ENCODE measurements around the gene MED15.

MED15 gene

GRCh38 chr22:20522134-20523004 lies 15.0 kb downstream of the MED15 start:
- H3K27me3 ChIP-seq (ENCODE audit: control insufficient read depth, insufficient read depth, low read length): no peaks in the 10 kb centered on the region
- peaks cover 5% of the 10 kb centered on the region for H3K36me3 ChIP-seq (ENCODE audit: control insufficient read depth, insufficient read depth, low read length)
- H3K4me1 ChIP-seq (ENCODE audit: control insufficient read depth, insufficient read depth, low read length): no peaks in the 10 kb centered on the region
- H3K4me3 ChIP-seq (ENCODE audit: low read length): no peak overlapping the region
- H3K27ac ChIP-seq (ENCODE audit: low read depth, low read length): no peak overlapping the region
- no peak overlapping the region for H3K9ac ChIP-seq (ENCODE audit: low read length)

- Histone ChIP-seq H3K27ac (ENCODE audit: low read depth, low read length) (no peak overlapping the region), H3K4me3 (ENCODE audit: low read length) (no peak overlapping the region), H3K9ac (ENCODE audit: low read length) (no peak overlapping the region), H3K27me3 (ENCODE audit: control insufficient read depth, insufficient read depth, low read length) (no peaks in the 10 kb centered on the region), H3K4me1 (ENCODE audit: control insufficient read depth, insufficient read depth, low read length) (no peaks in the 10 kb centered on the region), H3K36me3 (ENCODE audit: control insufficient read depth, insufficient read depth, low read length) (peaks cover 8% of the 10 kb centered on the region)
Observed at GRCh38 chr22:20523086-20523983, 15.9 kb downstream of the MED15 start.

GRCh38 chr22:20524004-20524481 lies 16.6 kb downstream of the MED15 start:
- H3K9ac ChIP-seq (ENCODE audit: low read length): no peak overlapping the region
- peaks cover 11% of the 10 kb centered on the region for H3K36me3 ChIP-seq (ENCODE audit: control insufficient read depth, insufficient read depth, low read length)
- H3K27ac ChIP-seq (ENCODE audit: low read depth, low read length): no peak overlapping the region
- H3K27me3 ChIP-seq (ENCODE audit: control insufficient read depth, insufficient read depth, low read length): no peaks in the 10 kb centered on the region
- H3K4me1 ChIP-seq (ENCODE audit: control insufficient read depth, insufficient read depth, low read length): no peaks in the 10 kb centered on the region
- H3K4me3 ChIP-seq (ENCODE audit: low read length): no peak overlapping the region

- Histone ChIP-seq H3K4me3 (ENCODE audit: low read length) (no peak overlapping the region), H3K4me1 (ENCODE audit: control insufficient read depth, insufficient read depth, low read length) (no peaks in the 10 kb centered on the region), H3K9ac (ENCODE audit: low read length) (no peak overlapping the region), H3K36me3 (ENCODE audit: control insufficient read depth, insufficient read depth, low read length) (peaks cover 11% of the 10 kb centered on the region), H3K27me3 (ENCODE audit: control insufficient read depth, insufficient read depth, low read length) (no peaks in the 10 kb centered on the region), H3K27ac (ENCODE audit: low read depth, low read length) (no peak overlapping the region)
Observed at GRCh38 chr22:20525048-20525447, 17.6 kb downstream of the MED15 start.

GRCh38 chr22:20526305-20526627 lies 18.9 kb downstream of the MED15 start:
- Histone ChIP-seq H3K36me3 (ENCODE audit: control insufficient read depth, insufficient read depth, low read length) (peaks cover 6% of the 10 kb centered on the region), H3K27me3 (ENCODE audit: control insufficient read depth, insufficient read depth, low read length) (no peaks in the 10 kb centered on the region), H3K9ac (ENCODE audit: low read length) (no peak overlapping the region), H3K4me1 (ENCODE audit: control insufficient read depth, insufficient read depth, low read length) (peaks cover 1% of the 10 kb centered on the region), H3K4me3 (ENCODE audit: low read length) (no peak overlapping the region), H3K27ac (ENCODE audit: low read depth, low read length) (no peak overlapping the region)

- Histone ChIP-seq H3K4me1 (ENCODE audit: control insufficient read depth, insufficient read depth, low read length) (peaks cover 7% of the 10 kb centered on the region), H3K36me3 (ENCODE audit: control insufficient read depth, insufficient read depth, low read length) (peaks cover 6% of the 10 kb centered on the region), H3K9ac (ENCODE audit: low read length) (no peak overlapping the region), H3K4me3 (ENCODE audit: low read length) (no peak overlapping the region), H3K27me3 (ENCODE audit: control insufficient read depth, insufficient read depth, low read length) (no peaks in the 10 kb centered on the region), H3K27ac (ENCODE audit: low read depth, low read length) (no peak overlapping the region)
Observed at GRCh38 chr22:20526628-20527355, 19.4 kb downstream of the MED15 start.

GRCh38 chr22:20528405-20528978 lies 21.1 kb downstream of the MED15 start:
- Histone ChIP-seq H3K4me1 (ENCODE audit: control insufficient read depth, insufficient read depth, low read length) (peaks cover 24% of the 10 kb centered on the region), H3K4me3 (ENCODE audit: low read length) (no peak overlapping the region), H3K27me3 (ENCODE audit: control insufficient read depth, insufficient read depth, low read length) (no peaks in the 10 kb centered on the region), H3K36me3 (ENCODE audit: control insufficient read depth, insufficient read depth, low read length) (peaks cover 6% of the 10 kb centered on the region), H3K27ac (ENCODE audit: low read depth, low read length) (no peak overlapping the region), H3K9ac (ENCODE audit: low read length) (no peak overlapping the region)

- Histone ChIP-seq H3K4me1 (ENCODE audit: control insufficient read depth, insufficient read depth, low read length) (peaks cover 25% of the 10 kb centered on the region), H3K27ac (ENCODE audit: low read depth, low read length) (peak overlapping the region; percentile 69), H3K4me3 (ENCODE audit: low read length) (no peak overlapping the region), H3K27me3 (ENCODE audit: control insufficient read depth, insufficient read depth, low read length) (no peaks in the 10 kb centered on the region), H3K9ac (ENCODE audit: low read length) (no peak overlapping the region), H3K36me3 (ENCODE audit: control insufficient read depth, insufficient read depth, low read length) (peaks cover 6% of the 10 kb centered on the region)
Observed at GRCh38 chr22:20530368-20531153, 23.2 kb downstream of the MED15 start.

- no peak overlapping the region for H3K9ac ChIP-seq (ENCODE audit: low read length)
- H3K36me3 ChIP-seq (ENCODE audit: control insufficient read depth, insufficient read depth, low read length): peaks cover 6% of the 10 kb centered on the region
- peak overlapping the region; percentile 69 for H3K27ac ChIP-seq (ENCODE audit: low read depth, low read length)
- H3K27me3 ChIP-seq (ENCODE audit: control insufficient read depth, insufficient read depth, low read length): no peaks in the 10 kb centered on the region
- H3K4me1 ChIP-seq (ENCODE audit: control insufficient read depth, insufficient read depth, low read length): peaks cover 25% of the 10 kb centered on the region
- no peak overlapping the region for H3K4me3 ChIP-seq (ENCODE audit: low read length)
Observed at GRCh38 chr22:20531154-20531403, 23.7 kb downstream of the MED15 start.

GRCh38 chr22:20531404-20532201 lies 24.2 kb downstream of the MED15 start:
- H3K27ac ChIP-seq (ENCODE audit: low read depth, low read length): peak overlapping the region; percentile 69
- peaks cover 25% of the 10 kb centered on the region for H3K4me1 ChIP-seq (ENCODE audit: control insufficient read depth, insufficient read depth, low read length)
- H3K36me3 ChIP-seq (ENCODE audit: control insufficient read depth, insufficient read depth, low read length): peaks cover 7% of the 10 kb centered on the region
- H3K27me3 ChIP-seq (ENCODE audit: control insufficient read depth, insufficient read depth, low read length): no peaks in the 10 kb centered on the region
- H3K4me3 ChIP-seq (ENCODE audit: low read length): peak overlapping the region; percentile 7
- H3K9ac ChIP-seq (ENCODE audit: low read length): no peak overlapping the region
